Tracheal epithelial cell (primary cell): Measurements from ENCODE around the gene DUSP7. TPM values are rescaled to one million over a fixed set of nuclear protein-coding genes. Genes with fewer than 3 reads are reported as not detected.

Experiments used
- total RNA-seq: library from RNA; depleted of rRNA; stranded (reverse); fragments of >200 nt; gene quantifications from 2 replicates; pipeline ENCODE4 v1.2.1, GENCODE V29; 2014

DUSP7 gene, protein sequence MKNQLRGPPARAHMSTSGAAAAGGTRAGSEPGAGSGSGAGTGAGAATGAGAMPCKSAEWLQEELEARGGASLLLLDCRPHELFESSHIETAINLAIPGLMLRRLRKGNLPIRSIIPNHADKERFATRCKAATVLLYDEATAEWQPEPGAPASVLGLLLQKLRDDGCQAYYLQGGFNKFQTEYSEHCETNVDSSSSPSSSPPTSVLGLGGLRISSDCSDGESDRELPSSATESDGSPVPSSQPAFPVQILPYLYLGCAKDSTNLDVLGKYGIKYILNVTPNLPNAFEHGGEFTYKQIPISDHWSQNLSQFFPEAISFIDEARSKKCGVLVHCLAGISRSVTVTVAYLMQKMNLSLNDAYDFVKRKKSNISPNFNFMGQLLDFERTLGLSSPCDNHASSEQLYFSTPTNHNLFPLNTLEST
- 102 and 110 TPM in 2 replicates for total RNA-seq

GRCh38 chr3:52056521-52056967 is at the start of gene DUSP7:
Gene DUSP7, minus strand, starts transcription at chr3:52056571. Its CDS starts 205 bp downstream, at chr3:52056366.

Other genes with a start within 250 kb of the DUSP7 start
- gene IQCF2, start 195.0 kb downstream of the DUSP7 start, total RNA-seq, result not detected in 2 replicates
- not detected in 2 replicates for gene IQCF5, start 181.0 kb downstream of the DUSP7 start, total RNA-seq
- gene IQCF1, start 153.2 kb downstream of the DUSP7 start, total RNA-seq, result not detected in 2 replicates
- 57.5 and 74.0 TPM in 2 replicates for gene RRP9, start 114.7 kb downstream of the DUSP7 start, total RNA-seq
- 7.7 and 15.9 TPM in 2 replicates for gene PARP3, start 114.2 kb downstream of the DUSP7 start, total RNA-seq
- gene GPR62, start 101.2 kb downstream of the DUSP7 start, total RNA-seq, result not detected in 2 replicates
- gene PCBP4, start 89.1 kb downstream of the DUSP7 start, total RNA-seq, result 30.1 and 39.8 TPM in 2 replicates
- 19.5 and 23.0 TPM in 2 replicates for gene ABHD14B, start 82.5 kb downstream of the DUSP7 start, total RNA-seq
- 3.2 and 6.3 TPM in 2 replicates for gene ABHD14A, start 81.5 kb downstream of the DUSP7 start, total RNA-seq
- gene ACY1, start 73.0 kb downstream of the DUSP7 start, total RNA-seq, result 84.0 and 137 TPM in 2 replicates
- gene RPL29, start 60.7 kb downstream of the DUSP7 start, total RNA-seq, result 1,575 and 1,891 TPM in 2 replicates
- 0.85 and 2.2 TPM in 2 replicates for gene POC1A, start 97.9 kb upstream of the DUSP7 start, total RNA-seq
- gene ALAS1, start 141.6 kb upstream of the DUSP7 start, total RNA-seq, result 36.2 and 44.1 TPM in 2 replicates
- under 0.01 TPM in 1 of 2 replicates, not detected in the other for gene TLR9, start 169.1 kb upstream of the DUSP7 start, total RNA-seq
- gene TWF2, start 182.6 kb upstream of the DUSP7 start, total RNA-seq, result 57.1 and 97.1 TPM in 2 replicates
- 3.4 and 6.0 TPM in 2 replicates for gene PPM1M, start 189.2 kb upstream of the DUSP7 start, total RNA-seq
- gene WDR82, start 222.1 kb upstream of the DUSP7 start, total RNA-seq, result 54.9 and 62.7 TPM in 2 replicates
- gene GLYCTK, start 231.3 kb upstream of the DUSP7 start, total RNA-seq, result 3.4 and 5.8 TPM in 2 replicates